ENCODE results near the gene MPPED2. TPM values are rescaled to one million over a fixed set of nuclear protein-coding genes. Genes with fewer than 3 reads are reported as not detected.

The MPPED2 gene
- total and polyA plus RNA-seq, 2 of the 13 experiments (the other 11 are each of a cell fraction or from before 2014, with no cell fraction given) = not detected

- TF ChIP-seq ZNF407 (CRISPR knock-in tag; IDR thresholded peaks at IDR 0.05; ENCODE audit: not compliant biosample characterization) (no peak), ZFP90 (CRISPR knock-in tag; IDR thresholded peaks at IDR 0.05; ENCODE audit: borderline replicate concordance) (no peak), ZBTB21 (CRISPR knock-in tag; IDR thresholded peaks at IDR 0.05) (no peak), RARG (CRISPR knock-in tag; IDR thresholded peaks at IDR 0.05; ENCODE audit: low read depth) (no peak), POGK (CRISPR knock-in tag; conservative IDR thresholded peaks at IDR 0.05) (no peak), CEBPG (CRISPR knock-in tag; IDR thresholded peaks at IDR 0.05) (no peak), ELK4 (CRISPR knock-in tag; IDR thresholded peaks at IDR 0.05; ENCODE audit: borderline replicate concordance) (no peak), KLF15 (CRISPR knock-in tag; IDR thresholded peaks at IDR 0.05; ENCODE audit: borderline replicate concordance) (no peak), TEF (CRISPR knock-in tag; IDR thresholded peaks at IDR 0.05) (no peak), ZBTB20 (CRISPR knock-in tag; IDR thresholded peaks at IDR 0.05; ENCODE audit: borderline replicate concordance, low read depth) (no peak), ZSCAN20 (CRISPR knock-in tag; IDR thresholded peaks at IDR 0.05; ENCODE audit: borderline replicate concordance) (no peak), FOXP1 (IDR thresholded peaks at IDR 0.05) (no peak), FOXP1 (CRISPR knock-in tag; IDR thresholded peaks at IDR 0.05) (no peak)
Observed at GRCh38 chr11:30454541-30454940, 131.6 kb downstream of the MPPED2 start (continued).
